Measurements from ENCODE around the gene EMP1. TPM values are rescaled to one million over a fixed set of nuclear protein-coding genes. Genes with fewer than 3 reads are reported as not detected.

Gene EMP1, protein sequence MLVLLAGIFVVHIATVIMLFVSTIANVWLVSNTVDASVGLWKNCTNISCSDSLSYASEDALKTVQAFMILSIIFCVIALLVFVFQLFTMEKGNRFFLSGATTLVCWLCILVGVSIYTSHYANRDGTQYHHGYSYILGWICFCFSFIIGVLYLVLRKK
- 744 and 1,093 TPM in 2 replicates for total RNA-seq

DNA sequence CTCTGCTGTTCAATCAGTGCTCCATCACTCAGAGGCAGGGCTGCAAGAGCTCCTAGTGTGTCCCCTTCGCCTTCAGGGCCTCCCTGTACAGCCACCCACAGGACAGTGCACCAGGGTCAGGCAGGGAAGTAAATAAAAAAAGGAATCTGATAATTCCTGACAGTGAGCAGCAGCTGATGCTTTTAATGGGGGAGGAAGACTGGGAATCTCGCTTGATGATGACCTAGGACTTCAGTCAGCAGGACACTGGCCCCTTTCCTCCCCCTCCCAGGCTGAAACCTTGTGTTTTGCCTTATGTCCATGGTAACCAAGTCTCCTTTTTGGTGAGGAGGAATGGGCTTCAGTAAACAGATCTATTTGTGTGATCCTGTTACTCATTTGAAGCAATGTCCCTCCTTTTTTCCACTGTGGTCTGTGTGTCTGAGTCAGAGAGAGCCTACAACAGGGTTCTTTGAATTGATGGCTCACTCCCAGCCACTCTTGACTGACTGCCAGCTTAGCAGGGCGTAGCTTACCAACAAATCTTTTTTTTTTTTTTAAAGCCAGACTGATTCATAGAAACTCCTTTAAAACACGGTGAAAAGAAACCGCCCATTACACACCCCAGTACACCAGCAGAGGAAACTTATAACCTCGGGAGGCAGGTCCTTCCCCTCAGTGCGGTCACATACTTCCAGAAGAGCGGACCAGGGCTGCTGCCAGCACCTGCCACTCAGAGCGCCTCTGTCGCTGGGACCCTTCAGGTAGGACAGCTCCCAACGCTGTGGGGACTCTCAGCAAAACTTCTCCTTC, at the start of gene EMP1:
EMP1 (plus strand) TSS at position 597 of the 792 bp plus-strand sequence. CDS start 14,785 bp downstream, outside the sequence.
- DNase-seq (ENCODE audit: extremely low read depth, low read depth, low spot score), result peak; percentile 98

DNA sequence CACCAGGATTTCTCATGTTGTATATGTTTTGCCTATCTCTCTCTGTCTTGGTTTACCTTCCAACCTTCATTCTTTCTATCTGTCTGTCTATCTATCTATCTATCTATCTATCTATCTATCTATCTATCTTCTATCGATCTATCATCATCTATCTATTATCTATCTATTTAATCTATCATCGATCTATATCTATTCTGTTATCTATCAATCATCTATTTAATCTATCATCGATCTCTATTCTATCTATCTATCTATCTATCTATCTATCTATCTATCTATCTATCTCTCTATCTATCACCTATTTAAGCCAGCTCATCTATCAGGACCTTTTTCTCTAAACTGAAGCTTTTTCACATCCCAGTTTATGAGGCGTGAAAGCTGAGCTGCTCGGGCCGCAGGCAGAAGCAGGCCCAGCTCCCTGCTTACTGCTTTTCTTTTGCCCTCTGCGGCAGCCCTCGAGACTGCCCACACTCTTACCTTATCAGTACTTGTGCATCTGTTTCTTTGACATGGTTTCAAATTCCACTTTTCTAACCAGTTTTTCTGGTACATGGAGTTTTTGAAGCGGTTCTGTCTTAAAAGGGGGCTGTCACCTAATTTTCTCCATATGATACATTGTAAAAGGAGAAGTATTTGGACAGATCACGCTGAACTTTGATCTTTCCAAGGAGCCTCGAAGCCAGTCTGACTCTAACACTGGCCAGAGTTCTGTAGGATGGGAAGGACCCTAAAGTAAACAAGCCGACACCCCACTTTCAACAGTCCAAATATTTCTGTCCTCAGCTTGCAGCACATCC, 48.6 kb upstream of the EMP1 start:
- no peak for DNase-seq (ENCODE audit: extremely low read depth, low read depth, low spot score)

DNA sequence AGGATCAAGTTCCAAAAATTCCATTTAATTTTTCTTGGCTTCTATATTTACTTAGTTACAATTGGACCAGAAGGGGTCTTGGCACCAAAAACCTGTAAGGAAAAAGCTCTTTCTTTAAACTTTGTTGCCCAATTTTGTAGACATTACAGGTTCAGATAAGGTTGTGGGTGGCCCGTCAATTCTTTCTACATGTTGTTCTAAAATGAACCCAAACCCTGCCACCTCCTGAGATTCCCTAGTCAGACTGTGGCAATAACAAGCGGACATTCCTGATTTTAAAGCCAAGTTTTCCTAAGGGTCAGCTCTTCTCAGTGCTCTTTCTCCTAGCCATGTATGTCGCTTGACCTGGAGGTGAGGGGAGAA, 48.1 kb upstream of the EMP1 start:
- no peak for DNase-seq (ENCODE audit: extremely low read depth, low read depth, low spot score)

DNA sequence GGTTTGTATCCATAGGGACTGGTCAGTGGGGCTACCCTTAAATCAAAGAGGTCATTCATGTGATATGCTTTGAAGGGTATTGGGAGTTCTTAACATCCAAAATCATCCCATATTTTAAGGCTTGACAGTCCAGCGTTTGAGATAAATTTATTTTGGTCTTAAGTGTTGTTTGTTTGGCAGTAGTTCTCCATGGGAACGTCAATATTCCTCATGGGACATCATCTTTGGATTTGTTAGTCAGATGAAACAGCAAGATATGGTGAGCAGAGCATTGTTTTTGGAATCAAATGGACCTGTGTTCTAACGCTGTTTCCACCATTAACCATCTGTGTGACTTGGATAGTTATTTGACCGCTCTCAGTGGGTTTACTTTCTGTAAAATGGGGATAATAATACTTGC, 47.1 kb upstream of the EMP1 start:
- no peak for DNase-seq (ENCODE audit: extremely low read depth, low read depth, low spot score)

DNA sequence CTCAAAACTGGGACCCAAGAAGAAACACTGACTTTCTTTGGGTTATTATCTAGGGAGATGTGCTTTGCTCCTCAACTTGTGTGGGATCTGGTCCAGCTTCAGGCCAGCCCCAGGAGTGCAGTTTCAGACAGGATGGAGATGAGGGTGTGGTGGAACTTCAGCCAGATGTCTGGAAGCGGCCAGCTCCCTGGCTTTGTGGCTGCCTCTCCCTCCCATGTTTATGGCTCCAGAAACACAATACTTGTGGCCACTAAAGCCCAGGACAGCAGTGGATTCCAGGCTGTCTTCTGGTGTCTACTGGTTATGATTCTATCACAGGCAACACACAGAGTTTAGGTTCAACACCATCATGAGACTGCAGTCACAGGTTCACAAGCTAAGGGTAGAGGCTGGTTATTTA, 44.2 kb upstream of the EMP1 start:
- no peak for DNase-seq (ENCODE audit: extremely low read depth, low read depth, low spot score)

DNA sequence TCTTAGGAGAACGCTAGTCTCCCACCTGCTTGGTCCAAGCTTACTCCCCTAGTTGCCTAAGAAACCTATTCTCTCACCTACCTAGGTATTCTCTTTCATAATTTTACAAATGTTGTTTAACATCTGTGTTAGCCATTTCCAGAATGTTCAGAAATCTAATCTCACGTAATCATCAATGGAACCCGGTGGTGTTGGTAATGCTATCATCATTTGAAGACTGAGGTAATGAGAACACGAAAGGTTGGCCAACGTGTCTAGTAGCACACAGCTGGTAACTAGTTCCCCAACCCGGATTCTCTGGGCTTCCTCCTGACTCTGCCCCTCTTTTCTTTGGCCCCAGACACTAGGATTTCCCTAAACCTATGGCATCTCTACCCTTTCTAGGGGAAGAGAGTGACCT, 43.8 kb upstream of the EMP1 start:
- DNase-seq (ENCODE audit: extremely low read depth, low read depth, low spot score), result no peak

DNA sequence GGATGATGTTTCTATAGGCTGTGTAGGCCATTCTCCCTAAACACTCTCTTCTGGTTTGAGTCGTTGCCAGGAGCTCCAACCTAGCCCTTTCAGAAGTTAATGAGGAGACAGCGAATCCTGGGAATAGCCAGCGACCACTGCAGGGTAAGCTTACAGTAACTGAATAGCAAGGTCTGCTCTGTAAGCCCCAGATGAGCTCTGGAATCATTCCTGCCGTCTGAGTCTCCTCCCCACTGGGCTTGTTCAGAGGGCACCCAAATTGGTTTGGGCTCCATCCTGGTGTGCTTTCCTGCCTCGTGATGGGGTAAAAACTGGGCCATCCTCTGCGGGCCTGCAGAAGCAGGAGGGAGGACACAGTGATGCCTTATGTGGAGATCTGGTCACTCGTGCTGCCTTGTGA, 43.3 kb upstream of the EMP1 start:
- no peak for DNase-seq (ENCODE audit: extremely low read depth, low read depth, low spot score)

DNA sequence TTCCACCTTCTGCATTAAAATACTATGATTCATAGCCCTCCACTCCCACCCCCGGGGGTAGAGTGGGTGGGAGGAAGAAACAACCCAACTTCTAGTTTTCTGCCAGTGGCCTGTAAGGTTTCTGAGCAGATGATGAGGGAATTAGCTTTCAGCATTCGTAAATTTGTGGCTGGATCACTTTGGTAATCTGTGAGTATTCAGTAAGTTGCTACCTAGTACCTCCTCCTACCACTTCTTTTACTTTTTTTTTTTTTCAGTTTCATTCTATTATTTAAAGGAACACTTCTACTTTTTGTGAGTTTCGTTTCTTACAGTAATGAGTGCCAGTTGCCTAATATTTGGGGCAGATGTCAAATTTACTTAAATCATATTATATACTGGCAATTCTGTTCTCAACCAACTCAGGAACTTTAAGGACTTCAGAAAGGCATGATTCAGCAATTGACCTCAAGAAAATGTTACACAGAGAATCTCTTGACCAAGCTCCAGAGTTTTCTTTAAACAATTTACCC, 42.4 kb upstream of the EMP1 start:
- DNase-seq (ENCODE audit: extremely low read depth, low read depth, low spot score), result no peak

DNA sequence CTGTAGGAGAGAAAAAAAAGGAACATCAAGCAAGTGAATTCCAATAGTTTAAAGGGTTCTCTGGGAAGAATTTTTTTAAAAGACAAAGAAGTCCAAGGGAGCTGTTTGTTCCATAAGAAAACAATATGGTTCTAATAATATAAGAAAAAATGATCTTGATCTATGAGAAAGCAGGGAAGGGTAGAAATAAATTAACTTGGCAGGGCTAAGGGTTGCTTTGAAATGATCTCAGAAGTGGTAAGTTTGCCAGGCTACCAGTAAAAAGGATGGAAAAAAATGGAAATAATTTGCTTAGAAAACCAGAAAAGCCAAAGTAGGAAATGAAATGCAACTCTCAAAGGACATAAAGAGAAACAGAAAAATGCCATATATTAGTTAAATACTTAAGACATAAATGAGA, 41.7 kb upstream of the EMP1 start:
- no peak for DNase-seq (ENCODE audit: extremely low read depth, low read depth, low spot score)

DNA sequence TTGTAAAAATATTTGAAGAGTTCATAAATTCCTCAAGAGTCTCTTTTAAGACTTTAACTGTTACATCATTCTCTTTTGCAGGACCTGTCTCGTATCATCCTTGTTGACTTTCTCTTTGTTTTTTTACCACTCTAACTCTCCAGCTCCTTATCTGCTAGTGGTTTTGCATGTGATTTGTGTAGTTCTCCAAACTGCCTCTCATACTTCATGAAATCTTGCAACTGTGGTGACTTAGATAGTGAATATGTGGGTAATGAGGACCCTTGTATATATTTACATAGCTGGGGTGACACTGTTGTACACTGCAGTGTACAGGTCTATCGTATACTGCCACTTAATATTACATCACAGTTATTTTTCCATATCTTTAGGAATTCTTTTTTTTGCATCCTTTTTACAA, 40.2 kb upstream of the EMP1 start:
- DNase-seq (ENCODE audit: extremely low read depth, low read depth, low spot score), result no peak

DNA sequence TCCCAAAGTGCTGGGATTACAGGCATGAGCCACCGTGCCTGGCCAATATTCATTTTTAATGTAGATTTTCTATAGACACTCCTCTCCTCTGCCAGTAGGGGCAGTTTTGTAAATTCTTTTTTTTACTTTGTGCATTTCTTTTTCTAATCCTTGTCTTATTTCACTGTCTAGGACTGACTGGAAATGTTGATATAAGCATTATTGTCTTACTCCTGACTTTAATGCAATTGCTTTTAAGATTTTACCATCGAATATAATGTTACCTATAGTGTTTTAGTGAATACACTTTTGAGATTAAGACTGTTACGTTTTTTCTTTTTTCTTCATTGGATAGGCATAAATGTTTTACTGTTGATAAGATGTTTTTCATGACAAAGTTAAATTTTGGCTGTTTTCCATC, 35.4 kb upstream of the EMP1 start:
- DNase-seq (ENCODE audit: extremely low read depth, low read depth, low spot score), result no peak

DNA sequence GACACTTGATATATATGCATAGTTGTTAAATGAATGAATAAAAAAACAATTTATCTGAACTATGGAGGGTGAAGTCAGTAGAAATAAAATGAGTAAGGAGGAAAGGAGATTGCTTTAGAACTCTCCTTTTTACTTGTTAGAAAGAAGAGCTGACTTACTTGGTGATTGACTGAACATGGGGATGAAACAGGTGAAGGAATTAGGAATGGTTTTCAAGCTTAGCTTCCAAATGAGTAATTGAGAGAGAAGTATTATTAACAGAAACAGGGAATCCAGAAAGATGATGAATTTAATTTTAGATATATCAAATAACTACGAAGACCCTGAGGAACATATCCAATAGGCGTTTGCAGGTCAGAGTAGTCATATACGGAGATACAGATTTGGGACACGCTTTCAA, 33.6 kb upstream of the EMP1 start:
- no peak for DNase-seq (ENCODE audit: extremely low read depth, low read depth, low spot score)

DNA sequence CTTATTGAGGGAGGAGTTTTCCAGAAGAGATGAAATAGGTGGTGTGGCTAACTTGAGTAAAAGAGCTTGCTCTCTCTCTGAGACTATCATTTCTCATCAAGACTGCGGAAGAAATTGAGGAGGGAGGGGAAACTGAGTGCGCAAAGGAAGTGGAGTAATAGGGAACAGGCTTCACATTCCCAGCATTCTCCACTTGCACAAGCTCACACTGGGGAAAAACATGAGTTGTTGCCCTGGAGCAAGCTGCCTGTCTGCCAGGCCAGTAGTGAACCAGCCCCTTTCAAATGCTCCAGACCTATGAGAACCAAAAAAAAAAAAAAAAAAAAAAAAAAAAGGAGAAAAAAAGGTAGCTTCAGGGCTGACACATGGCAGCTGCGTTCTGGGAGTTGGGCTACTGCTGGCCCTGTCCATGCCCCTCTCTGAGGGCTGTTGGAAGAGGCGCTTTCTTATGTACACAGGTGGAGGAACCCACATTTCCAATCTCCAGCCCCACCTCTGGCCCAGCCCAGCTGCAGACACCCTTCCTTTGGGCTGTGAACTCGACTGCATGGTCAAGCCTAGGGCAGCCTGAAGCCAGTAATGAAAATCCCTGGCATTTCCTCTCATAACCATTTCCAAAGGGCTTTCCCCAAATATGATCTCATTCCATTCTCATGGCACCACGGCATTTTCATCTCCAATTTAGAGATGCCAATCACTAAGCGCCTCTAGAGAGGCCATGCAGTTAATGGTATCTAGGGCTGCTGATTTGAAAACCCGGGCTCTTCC, 32.5 kb upstream of the EMP1 start:
- no peak for DNase-seq (ENCODE audit: extremely low read depth, low read depth, low spot score)

DNA sequence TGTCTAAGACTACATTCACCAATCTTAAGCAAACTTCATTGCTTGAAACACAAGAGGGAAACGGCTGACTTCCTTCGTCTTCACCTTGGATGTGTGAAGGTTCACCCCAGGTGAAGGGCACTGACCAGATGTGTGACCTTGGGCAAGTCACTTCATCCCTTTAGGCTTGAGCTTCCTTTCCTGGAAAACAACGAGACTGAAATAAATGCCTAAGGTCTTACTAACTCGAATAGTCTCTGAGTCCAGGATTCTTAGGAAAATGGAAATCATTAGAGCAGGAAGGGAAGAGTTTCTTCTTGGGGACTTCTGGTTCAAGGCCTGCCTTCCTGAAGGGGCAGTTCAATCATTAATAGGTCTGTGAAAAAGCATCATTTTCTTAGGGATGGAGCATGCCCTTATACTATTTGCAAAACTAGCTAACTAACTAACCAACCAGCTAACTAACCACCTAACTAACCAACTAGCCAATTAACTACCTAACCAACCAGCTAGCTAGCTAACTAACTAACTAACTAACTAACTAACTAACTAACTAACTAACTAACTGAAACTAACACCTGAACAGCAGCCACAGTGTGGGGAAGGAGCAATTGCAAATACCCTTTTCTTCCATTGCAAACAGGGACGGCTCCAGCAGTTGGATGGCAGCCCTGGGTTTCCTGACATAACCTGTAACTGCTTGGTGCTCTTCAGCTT, 31.5 kb upstream of the EMP1 start:
- peak; percentile 67 for DNase-seq (ENCODE audit: extremely low read depth, low read depth, low spot score)

DNA sequence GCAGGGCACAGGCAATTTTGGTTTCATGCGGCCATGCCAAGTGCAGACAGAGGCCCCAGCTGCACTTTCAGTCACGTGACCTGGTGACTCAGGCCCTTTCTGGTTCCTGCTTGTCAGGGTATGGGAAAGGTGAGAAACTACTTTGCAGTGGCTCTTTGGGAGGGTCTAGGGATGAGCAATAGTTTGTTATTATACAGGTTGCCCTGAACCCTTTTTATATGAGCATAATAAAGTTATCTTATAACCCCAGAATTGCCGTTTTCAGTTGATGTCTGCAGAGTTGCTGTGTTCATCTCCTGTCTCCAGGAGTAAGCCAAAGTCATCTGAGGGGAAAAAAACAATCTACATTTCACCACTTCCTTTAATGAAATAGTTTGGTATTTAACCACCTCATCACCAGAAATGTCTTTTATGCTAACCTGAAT, 30.9 kb upstream of the EMP1 start:
- no peak for DNase-seq (ENCODE audit: extremely low read depth, low read depth, low spot score)

DNA sequence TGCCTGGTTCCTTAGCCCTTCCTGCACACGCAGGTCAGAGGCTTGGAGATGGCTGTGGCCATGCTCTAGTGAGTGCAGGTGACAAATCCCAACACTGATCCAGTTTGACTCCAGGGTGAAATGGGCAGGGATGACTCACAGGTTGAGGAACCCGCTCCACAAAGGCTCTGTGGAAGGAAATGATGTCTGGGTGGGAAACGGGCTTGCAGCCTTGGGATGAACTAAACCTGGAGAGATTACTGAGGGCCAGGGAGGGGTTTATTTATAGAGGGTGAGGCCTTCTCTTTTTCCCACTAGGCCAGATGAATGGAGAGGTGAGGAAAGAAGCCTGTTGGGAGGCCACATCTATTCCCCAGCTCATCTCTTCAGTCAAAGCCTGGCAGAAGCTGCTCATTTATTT, 29.3 kb upstream of the EMP1 start:
- no peak for DNase-seq (ENCODE audit: extremely low read depth, low read depth, low spot score)

DNA sequence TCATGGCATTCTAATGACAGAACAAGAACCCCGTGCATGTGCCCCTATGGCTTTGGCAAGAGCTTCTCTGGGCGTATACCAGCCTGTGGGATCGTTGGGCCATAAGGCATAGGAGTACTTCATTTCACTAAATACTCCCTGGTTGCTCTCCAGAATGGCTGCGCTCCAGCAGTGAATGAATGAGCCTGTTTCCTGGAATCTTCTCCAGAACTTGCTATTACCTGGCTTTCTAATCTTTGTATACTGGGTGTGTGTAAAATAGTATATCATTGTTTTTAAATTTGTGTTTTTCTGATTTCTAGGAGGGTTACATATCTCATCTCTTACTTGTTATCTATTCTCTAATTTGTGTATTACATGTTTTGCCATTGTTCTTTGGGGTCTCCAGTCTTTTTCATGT, 28.6 kb upstream of the EMP1 start:
- DNase-seq (ENCODE audit: extremely low read depth, low read depth, low spot score), result no peak

DNA sequence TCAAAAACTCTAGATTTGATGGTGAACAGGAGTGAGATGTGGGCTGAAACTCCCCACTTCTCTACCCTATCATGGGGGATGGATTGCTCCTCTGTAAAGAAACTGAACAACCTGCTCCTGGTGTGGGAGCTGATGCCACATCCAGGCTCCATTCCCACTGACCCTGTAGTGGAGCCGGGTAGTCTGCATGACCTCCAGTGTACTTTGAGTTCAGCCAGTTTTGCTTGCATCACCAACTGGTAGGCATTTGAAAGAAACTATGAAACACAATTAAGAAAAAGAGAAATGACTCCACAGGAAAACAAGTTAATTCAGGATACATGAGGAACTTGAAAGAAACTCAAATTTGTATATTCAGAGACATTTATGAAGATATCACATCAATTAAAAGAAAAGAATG, 27.3 kb upstream of the EMP1 start:
- DNase-seq (ENCODE audit: extremely low read depth, low read depth, low spot score), result no peak

DNA sequence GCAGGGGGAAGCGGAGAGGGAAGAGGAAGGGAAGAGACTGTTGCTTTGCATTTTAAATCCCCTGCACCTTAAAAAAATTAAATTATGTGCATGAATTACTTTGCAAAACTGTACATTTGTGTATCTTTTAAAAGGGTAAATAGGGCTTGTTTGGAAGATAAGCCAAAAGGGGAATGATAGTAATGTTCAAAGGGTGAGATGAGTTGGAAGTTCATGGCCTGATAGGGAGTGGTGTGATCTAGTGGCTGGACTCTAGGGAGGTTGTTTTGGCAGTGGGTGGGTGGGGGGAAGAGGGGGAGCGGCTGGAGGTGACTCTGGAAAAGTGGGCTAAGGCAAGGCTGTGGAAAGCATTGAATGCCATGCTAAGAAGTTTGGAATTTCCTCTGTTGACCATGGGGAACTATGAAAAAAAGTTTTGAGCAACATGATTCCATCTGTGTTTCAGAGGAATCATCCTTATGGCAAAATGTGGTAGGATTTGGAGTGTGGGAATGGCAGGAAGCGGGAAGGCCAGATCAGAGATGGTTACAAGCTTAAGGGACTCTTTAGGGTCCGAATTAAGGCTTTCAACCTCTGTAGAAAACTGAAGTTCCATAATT, 25.5 kb upstream of the EMP1 start:
- no peak for DNase-seq (ENCODE audit: extremely low read depth, low read depth, low spot score)

Data from glomerular endothelial cell (primary cell).